Kasumi-1 (cell line): Measurements from ENCODE around the gene FASTK.

ENCODE experiments used
- DNase-seq, 2 experiments: peaks; one replicate each; lab custom pipeline; 2025; lab: John Stamatoyannopoulos, UW

FASTK gene

DNA sequence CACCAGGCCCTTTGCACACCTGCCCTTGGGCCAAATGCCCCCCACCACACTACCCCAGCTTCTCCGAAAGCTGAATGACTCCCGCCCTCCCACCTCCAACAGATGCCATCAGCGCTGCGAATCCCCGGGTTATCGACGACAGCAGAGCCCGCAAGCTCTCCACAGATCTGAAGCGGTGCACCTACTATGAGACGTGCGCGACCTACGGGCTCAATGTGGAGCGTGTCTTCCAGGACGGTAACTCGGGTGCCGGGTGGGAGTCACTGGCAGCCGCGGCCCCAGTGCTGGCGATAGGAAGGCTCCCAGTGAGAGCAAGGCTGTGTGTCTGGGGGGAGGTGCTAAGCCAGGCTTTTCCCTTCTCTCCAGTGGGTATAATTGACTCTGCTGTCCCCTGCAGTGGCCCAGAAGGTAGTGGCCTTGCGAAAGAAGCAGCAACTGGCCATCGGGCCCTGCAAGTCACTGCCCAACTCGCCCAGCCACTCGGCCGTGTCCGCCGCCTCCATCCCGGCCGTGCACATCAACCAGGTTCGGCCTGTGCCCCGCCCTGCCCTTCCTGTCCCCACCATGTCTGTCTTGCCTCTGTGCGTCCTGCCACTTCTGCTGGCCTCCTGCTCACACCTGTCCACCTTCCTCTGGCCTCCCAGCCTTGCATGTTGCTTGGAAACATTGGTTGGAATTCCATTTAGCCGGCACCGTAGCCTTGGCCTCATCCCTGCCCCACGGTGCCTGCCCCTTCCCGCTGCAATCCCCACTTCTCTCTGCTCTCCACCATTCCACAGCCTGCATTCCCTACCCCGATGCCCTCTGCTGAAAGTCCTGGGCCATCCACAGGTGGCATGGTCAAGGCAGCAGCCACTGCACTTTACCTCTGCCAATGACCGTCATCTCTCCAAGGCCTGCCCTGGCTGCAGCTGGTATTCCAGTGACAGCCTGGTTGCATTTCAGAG, 37.8 kb upstream of the FASTK start:
- no peak for DNase-seq

DNA sequence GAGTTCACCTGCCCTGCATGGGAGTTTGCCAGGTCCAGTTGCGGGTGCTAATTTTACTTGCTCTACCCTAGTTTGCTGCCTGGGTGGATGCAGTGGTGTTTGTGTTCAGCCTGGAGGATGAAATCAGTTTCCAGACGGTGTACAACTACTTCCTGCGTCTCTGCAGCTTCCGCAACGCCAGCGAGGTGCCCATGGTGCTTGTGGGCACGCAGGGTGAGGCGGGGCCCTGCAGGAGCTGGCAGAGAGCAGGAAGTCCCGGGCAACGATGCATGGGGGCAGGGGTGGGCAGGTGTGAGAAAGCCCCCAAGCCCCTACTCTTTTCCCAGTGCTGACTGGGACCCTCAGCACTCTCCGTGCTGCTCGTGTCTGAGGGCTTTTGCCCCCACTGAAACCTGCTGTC, 37.0 kb upstream of the FASTK start:
- no peak for DNase-seq

DNA sequence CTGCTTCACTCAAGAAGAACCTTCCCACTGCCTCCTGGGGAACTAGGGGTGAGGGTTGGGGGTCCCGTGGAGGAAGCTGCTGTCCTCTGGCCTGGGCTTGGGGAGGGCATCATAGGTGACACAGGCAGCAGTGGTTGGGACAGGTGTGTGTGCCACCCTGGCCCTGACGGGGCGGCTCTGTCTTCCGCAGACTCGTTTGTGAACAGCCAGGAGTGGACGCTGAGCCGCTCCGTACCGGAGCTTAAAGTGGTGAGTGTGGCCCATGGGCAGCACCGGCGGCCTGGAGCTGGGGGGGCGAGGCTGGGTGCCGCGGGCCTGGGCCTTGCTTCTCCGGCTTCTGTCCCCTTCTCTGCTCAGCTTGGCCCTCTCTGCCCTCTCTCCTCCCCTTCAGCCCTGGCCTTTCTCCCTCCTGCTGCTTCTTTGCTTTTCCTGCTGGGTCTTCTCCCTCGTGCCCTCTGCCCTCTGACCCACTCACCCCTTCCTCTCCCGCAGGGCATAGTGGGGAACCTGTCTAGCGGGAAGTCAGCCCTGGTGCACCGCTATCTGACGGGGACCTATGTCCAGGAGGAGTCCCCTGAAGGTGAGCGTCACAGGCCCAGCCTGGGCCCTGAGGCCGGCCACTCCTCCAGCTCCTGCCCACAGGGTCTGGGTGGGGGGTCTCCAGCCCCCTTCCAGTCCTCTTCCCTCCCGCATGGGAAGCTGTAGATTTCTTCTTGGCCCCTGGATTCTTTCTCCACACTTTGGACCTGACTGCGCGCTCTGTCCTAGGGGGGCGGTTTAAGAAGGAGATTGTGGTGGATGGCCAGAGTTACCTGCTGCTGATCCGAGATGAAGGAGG, 36.2 kb upstream of the FASTK start:
- DNase-seq = no peak

DNA sequence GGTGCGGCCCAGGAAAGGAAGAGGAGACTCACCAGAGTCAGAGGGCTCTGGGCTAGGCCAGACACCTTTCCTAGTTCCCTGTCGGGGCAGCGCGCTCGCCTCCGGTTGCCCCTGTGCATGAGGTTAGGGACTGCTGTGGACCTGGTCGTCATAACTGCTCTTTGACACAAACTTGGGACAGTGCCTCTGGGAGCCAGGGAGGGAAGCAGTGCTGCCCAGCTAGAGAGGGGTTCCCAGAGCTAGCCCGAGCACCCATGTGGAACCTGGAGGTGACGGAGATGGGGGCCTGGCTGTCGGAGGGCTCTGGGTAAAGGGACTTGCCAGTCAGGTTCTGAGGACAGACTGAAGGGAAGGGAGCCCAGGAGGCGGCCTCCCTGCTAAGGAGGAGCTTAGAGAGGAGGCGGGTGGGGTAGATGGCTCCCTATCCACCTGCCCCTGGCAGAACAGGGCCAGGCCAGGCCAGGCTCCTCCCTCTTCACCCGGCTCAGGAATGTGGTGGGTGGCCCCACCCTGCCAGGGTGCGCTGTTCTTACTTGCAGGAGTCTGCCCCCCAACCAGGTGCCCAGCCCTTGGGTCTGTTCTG, 35.3 kb upstream of the FASTK start:
- DNase-seq = no peak

DNA sequence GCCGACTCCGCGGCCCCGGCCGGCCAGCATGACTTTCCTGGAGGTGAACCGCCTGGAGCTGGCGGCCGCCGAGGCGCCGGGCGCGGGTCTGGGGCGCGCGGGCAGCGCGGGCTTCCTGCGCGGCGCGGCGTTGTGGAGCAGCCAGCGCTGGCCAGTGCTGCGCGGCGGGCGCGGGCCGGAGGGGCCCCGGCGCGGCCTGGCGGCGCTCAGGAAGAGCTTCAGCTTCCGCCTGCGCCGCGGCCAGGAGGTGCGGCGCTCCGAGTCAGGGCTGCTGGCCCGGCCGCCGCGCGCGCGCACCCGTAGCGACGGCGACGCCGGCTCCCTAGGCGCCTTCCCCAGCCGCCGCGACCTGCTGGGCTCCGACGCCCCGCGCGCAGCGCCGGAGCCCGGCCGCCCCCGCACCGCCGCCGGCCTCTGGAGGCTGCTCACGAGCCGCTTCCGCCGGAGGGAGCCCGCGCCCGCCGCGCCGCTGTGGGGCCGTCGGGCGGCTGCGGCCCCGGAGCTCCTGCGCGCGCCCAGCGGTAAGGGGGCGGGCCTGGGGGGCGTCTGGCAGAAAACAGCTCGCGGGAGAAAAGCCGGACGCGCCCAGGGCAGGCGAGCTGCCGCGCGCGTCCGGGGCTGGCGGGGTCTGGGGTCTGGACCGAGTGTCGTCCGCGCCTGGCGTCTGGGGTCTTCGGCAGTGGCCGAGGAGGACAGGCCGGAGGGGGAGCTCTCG, 34.7 kb upstream of the FASTK start:
- no peak for DNase-seq

DNA sequence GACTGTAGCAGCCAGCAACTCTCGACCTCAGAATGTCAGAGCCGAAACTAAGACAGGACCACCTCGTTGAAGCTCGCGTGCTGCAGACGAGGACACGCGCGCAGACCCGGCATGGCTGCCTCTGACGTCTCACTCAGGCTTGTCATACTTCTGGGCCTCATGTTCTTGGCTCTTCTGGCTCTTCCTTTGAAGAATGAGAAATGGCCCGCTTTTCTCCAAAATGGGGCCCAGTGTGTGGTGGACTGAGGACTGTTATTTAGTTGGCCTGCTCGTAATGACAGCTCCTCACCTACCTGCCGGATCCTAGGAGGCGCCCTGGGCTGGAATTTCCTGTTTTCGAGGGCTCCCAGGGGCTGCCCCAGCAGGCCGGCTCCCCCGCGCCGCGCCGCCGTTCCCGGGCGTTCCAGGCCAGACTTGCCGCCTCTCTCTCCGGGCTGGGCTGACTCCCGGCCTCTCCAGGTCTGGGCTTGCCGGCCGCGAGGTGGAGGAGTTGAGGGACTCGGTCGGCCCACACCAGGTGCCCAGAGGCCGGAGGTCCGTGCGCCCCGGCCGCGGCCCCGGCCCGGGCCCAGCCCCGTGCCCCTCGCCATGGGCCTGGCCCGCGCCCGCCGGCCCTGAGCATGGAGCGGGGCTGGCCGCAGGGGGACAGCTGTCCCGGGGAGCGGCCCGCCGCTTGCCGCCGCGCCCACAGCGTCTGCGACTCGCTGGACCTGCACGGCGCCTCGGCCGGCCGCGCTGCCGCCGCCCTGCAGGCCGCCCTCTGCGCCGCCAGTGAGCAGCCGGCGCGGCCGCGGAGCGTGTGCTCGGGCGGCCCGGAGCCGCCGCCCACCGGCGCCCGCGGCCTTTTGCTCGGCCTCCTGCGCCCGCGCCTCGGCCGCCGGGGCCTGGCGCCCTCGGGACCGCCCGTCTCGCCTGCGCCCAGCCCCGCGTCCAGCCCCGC, 33.8 kb upstream of the FASTK start:
- DNase-seq = no peak

DNA sequence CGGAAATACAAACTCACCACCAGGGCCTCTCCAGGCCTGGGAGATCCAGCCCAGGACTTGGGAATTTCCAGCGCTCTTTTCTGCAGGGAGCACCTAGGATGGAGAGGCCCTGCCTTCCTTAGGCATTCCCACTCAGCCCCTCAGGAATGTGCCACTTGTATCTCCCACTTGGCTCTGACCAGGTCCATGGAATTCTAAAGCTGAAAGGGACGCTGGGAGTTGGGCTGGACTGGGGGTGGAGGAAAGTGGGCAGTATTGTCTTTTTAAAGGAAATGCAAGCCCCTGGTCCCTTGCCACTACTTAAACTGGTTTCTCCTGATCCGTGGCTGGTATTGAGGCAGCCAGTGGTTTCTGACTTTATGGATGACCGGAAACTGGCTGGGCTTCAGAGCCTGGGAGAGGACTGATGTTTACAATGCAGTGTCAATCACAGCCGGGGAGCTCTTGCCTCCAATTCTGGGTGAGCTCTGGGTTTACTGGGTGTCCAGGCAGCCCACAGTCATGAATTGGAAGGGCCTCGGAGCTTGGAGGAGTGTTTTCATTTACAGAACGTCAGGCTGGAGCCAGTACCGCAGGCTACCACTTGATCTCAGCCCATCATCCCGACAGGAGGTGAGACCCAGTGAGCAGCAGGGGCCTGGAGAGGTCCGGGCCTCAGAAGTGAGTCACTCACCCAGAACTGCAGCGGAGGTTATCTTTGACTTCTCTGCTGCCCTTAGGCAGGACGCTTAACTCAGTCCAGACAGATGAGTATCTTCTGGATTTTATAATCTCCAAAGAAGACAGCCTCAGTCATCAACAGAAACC, 32.9 kb upstream of the FASTK start:
- no peak for DNase-seq

DNA sequence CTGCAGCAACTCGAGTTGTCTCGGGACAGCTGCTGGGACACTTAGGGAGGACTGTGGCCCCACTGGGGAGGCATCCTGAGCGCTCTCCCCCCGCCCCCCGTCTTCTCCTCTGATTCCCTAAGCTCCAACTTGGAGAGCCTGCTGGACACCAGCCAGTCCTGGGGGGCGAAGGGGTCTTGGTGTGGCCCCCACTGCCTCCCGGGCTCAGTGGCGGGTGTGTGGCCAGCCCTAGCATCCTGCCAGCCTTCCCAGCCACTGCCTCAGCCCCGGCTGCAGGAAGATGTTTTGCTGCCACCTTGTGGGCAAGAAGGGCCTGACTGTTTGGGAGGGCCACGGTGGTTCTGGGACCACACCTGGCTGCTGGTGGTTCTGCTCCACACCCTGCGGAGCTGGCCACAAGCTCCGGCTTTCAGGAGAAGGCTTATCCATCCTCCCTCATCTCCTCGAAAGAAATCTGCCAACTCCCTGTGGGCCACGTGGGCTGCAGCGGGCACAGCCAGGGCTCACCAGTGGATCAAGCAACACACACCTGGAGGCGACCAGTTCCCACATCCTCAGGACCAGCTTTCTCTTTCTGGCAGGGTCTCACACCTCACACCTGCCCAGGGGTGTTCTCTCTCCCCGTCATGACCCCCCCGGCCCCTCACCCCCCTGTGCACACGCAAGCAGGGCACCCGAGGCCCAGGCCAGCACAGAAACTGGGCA, 30.5 kb upstream of the FASTK start:
- DNase-seq = peak; percentile 28 to 49

DNA sequence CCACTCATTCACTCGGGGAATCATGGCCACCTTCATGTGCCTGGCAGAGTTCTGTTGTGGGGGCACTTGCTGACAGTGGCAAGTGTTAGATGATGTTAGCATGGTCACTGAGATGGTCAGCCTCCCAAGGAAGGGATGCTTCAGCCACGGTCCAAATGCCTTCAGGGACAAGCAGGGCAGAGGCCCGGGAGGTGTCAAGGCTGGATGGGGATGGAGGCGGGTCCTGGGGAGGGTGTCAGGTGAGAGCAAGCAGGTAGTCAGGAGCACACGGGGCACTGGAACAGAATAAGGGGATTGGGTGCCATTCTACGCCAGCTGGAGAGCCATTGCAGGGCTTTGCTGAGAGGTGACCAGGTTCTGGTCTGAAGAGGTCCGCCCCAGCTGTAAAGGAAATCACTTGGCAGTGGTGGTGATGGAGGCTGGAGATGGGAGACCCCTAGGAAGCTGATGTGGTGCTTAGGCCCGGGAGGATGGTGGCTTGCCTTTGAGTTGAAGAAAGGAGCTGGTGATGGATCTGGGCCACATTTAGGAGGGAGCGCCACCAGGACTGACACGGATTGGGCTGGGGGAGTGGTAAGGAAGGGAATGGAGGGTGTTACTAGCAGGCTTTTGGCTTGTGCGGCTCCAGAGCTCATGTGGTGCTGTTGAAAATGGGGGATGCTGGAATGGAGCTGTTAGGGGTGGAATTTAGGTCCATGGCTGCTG, 29.8 kb upstream of the FASTK start:
- DNase-seq = no peak

DNA sequence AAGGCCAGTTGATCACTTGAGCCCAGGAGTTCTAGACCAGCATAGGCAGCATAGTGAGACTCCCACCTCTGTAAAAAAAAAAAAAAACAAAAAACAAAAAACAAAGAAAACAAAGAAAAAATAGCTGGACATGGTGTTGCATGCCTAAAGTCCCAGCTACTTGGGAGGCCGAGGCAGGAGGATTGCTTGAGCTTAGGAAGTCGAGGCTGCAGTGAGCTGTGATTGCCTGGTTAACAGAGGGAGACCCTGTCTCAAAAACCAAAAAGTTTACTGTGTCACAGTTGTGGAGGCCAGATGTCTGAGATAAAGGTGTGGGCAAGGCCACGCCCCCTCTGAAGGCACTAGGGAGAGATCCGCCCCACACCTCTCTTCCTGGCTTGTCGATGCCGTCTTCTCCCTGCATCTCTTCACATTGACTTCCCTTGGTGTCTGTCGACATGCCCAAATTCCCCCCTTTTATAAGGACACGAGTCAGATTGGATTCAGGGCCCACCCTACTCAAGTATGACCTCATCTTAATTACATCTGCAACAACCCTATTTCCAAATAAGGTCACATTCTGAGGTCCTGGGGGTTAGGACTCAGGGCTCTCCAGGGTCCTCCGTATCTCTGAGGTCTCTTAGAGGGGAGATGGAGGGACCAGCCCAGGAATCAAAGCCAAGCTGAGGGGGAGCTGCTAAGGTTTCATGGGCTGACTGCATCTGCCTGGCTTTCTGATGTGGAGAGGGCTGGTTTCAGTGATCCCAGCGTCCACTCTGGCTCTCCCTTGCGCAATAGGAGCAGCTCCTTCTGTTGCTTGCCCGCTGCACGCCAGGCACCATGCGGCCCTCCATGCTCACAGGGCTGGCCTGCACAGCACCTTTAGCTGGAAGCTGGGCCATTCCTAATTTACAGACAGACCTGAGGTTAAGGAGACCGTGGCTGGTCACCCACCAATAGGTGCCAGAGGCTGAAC, 28.8 kb upstream of the FASTK start:
- no peak for DNase-seq

DNA sequence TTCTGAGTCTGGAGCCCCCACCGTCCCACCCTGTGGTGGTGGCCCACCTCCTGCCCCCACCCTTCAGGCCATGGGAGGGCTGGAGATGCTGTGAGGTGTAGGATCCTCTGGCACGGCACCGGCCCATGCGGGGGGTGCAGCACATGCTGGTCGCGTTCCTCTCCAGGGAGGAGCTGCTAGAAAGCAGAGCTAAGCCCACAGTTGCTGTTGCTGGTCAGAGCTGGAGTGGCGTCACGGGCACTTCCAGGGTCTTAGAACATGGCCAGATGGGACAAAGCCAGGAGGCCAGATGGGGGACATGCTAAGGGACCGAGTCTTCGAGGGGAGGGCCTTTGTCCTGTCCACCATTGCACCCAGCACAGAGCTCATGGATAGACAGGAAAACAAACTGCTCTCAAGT, 27.3 kb upstream of the FASTK start:
- DNase-seq = no peak

DNA sequence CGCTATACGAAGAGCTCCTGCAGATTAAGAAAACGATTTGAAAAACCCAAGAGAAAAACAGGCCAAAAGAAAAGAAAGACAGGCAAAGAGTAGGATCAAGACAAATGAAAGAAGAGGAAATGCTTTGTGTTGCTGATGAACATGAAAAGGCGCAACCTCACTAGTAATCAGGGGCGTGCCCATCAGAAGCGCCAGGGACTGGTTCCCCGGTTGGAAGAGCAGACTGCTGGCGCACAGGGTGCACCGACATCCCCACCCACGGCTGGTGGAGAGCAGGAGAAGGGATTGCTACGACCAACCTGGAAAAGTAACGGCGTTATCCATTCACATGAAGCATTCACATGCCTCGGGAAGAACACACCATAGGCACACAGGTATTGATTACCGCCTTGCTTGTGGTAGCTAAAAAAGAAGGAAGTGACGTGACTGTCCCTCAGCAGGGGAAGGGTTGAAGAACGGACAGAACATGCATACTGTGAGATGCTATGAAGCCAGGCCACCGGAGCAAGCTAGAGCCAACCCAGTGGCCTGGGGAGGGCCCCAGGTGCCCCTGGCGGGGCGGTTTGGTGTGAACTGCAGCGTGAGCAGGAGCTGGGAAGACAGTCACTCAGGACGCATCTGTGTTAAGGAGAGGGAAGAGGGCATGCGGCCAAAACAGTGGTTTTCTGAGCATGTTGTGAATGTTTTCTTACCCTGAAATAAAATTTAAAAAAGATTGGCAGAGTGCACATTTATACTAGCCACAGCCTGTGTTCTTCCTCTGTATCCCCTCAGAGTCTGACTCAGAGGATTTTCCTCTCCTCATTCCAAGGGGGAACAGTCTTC, 24.0 kb upstream of the FASTK start:
- DNase-seq = no peak

DNA sequence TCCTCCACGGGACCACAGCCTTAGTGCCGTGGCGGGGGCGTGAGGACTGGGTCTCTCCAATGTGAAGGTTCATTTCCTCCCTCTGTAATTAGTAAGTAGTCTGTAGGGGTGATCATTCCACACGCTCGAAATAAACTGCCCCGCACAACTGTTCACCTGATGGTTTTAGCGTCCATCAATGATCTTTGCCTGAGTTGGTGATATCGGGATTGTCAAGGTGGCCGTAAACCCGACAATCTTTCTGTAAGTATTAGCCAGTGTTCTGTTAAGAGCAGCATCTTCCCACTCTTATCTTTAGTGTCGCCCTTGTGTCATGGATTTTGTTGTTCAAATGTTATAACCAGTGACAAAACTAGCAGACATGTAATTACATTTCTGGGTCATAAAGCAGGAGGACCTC, 23.4 kb upstream of the FASTK start:
- DNase-seq = no peak

DNA sequence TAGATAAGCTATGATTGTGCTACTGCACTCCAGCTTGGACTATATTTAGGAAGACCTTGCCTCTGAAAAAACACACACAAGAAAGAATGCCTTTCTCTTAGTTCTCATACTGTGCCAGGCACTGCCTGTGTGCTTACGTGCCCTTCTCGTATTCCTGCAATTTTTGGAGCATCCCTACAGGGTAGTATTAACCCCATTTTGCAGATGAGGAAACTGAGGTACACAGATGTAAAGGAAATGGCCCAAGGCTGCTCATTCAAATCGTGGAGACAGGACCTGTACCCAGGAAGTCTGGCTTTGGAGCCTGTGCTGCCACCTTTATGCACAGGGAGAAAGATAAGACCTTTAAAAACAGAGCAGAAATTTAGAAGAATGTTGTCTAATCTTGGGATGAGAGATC, 22.4 kb upstream of the FASTK start:
- no peak for DNase-seq

DNA sequence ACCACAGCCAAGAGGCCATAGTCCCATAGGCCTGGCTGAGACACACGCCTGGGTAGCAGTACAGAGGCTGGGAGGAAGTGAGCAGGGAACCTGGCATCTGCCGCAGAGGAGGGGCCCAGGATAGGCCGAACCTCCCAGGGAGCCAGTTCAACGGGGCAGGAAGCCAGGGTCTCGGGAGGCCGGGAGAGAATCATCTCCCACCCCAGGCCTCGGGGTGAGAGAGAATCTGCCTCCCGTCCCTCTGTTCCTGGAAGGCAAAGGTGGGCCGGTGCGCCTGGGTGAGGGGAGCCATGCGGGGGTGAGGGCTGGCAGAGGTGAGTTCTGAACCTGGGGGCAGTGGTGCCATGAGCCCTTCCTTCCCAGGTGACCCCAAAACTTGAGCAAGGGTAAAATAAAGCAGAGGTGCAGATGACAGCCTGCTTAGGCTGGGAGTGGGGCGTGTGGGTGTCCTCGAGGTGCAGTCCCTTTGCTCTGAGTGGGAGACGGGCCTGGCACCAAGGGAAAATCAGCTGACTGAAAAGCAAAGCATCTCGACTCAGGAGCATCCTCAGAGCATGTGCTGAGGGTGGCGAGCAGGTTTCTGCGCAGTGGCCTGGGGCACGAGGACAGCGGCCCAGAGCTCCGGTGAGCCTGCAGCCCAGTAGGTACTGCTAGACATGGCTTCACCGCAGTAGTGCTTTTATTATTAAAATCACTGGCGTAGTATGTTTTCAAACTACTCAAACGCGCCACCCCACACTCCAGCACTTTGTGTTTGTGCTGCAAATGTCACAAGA, 21.2 kb upstream of the FASTK start:
- DNase-seq = no peak

DNA sequence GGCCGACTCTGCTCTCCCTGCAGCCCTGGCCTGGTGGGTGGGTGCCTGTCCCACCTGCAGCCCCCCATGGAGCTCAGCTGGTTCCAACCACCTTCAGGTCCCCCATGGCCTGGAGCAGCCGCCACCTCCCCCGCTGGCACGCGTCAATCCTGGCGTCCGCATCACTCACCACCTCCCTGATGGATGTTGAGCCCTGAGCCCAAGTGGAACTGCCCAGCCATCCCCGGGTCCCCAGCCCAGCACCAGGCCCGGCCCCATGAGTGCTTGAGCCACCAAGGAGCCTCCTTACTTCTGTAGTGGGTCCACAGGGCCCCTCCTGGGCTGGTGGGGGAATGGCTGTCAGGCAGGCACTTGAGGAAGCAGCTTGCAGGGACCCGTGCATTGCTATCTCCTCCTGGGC, 20.3 kb upstream of the FASTK start:
- no peak for DNase-seq
